ENCODE measurements around the gene SKOR2. TPM values are rescaled to one million over a fixed set of nuclear protein-coding genes. Genes with fewer than 3 reads are reported as not detected.

The SKOR2 gene
- total RNA-seq, 8 experiments from 2014 or later = 0.05 to 0.47 (median 0.12) TPM; not detected in 2

- in situ Hi-C loops (cut with MboI; ENCODE audit: low pct_unique_long_range_greater_than_20kb in 2 of 9, low sequenced_read_pairs in 9 of 9, unreplicated experiment in 9 of 9) = no loop called here
- Histone ChIP-seq H3K4me3 (no peak overlapping the region), H3K27ac (no peak overlapping the region), H3K4me1 (replicated peaks in 1 of 2) (peaks cover 0 to 4% of the 10 kb centered on the region in 2 donors)
- WGBS, 10 experiments = 0 to 29% (median 4%) methylated on average over 3 to 7 of the region's 7 CpGs
- no peak for ATAC-seq (replicated peaks in 6 of 8)
Observed at GRCh38 chr18:47249314-47249981, 2.0 kb downstream of the SKOR2 start.

DNA sequence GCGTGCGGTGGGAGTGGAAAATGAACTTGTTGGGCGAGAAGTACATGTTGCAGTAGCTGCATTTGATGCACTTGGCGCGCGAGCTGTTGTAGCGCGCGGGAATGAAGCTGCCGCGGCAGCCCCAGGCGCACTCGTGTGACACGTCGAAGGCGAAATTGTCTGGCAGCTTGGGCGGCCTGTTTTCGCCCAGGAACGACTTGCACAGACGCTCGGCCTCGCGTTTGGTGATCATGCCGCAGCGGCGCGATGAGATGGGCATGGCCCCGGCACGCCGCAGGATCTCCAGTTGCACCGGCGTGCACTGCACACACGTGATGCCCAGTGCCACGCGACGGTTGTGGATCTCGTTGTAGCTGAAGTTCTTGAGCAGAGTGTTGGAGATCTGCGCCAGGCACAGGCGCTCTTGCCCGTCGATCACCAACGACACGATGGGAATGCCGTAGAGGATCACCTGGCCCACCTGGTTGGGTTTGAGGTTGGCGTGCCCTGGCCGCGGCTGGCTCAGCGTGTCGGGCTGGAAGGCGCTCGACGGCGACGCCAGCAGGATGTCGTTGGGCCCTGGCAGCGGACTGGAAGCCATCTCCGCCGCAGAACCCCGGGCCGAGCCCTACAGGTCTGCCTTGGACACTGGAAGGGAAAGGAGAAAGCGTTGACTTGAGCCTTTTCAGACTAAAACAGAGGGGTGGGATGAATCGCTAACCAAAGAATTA is 2.7 kb downstream of the SKOR2 start:
- ATAC-seq (replicated peaks in 6 of 8) = no peak
- WGBS, 10 experiments = 3 to 17% (median 10%) methylated on average over 1 to 45 of the region's 62 CpGs; no CpG with 5 or more reads in 2 of the 10 experiments
- Histone ChIP-seq H3K4me1 (replicated peaks in 1 of 2) (peaks cover 0 to 4% of the 10 kb centered on the region in 2 donors), H3K4me3 (no peak overlapping the region), H3K27ac (no peak overlapping the region)
- in situ Hi-C loops (cut with MboI; ENCODE audit: low pct_unique_long_range_greater_than_20kb in 2 of 9, low sequenced_read_pairs in 9 of 9, unreplicated experiment in 9 of 9) = no loop called here

DNA sequence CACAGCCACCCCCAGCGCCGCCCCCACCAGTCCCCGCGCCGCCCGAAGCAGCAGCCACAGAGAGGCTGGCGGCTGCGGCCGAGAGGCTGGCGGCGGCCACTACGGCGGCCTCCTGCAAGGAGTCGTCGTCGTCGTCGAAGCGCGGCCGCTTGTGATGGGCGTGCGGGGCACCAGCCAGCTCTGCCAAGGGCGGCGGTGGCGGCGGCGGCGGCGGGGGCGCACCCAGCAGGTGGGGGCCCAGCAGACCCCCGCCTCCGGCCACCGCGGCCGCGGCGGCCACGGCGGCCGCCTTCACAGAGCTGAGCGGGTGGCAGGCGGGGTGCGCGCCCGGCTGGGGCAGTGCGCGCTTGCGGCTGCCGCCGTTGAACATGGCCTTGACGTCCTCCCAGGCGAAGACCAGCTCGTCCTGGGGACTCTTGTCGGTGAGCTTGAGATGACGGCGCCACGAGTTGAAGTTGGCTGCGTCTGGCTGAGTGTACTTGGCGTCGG is 3.3 kb downstream of the SKOR2 start:
- 0 to 7% (median 0%) methylated on average over 2 to 4 of the region's 61 CpGs; no CpG with 5 or more reads in 7 of the 10 experiments for WGBS, 10 experiments
- Histone ChIP-seq H3K4me3 (no peak overlapping the region), H3K4me1 (replicated peaks in 1 of 2) (peaks cover 0 to 4% of the 10 kb centered on the region in 2 donors), H3K27ac (no peak overlapping the region)
- no peak for ATAC-seq (replicated peaks in 6 of 8)
- in situ Hi-C loops (cut with MboI; ENCODE audit: low pct_unique_long_range_greater_than_20kb in 2 of 9, low sequenced_read_pairs in 9 of 9, unreplicated experiment in 9 of 9) = no loop called here

GRCh38 chr18:47247416-47248114 is 3.9 kb downstream of the SKOR2 start:
- 6% methylated on average over 7 of the region's 90 CpGs; no CpG with 5 or more reads in 9 of the 10 experiments for WGBS, 10 experiments
- H3K4me3 ChIP-seq = peak overlapping the region in 3 of 5 donors; percentile 10 to 16 (median 14)
- peaks cover 0 to 4% of the 10 kb centered on the region in 2 donors for H3K4me1 ChIP-seq (replicated peaks in 1 of 2)
- H3K27ac ChIP-seq = no peak overlapping the region
- ATAC-seq (replicated peaks in 6 of 8) = peak in 6 of 8 experiments; percentile 12 to 68 (median 60)
- in situ Hi-C loops (cut with MboI; ENCODE audit: low pct_unique_long_range_greater_than_20kb in 2 of 9, low sequenced_read_pairs in 9 of 9, unreplicated experiment in 9 of 9) = no loop called here

GRCh38 chr18:47247036-47247415 is 4.4 kb downstream of the SKOR2 start:
- ATAC-seq (replicated peaks in 6 of 8) = peak in 3 of 8 experiments; percentile 13 to 19 (median 14)
- 0% methylated on average over 1 of the region's 47 CpGs; no CpG with 5 or more reads in 9 of the 10 experiments for WGBS, 10 experiments
- in situ Hi-C loops (cut with MboI; ENCODE audit: low pct_unique_long_range_greater_than_20kb in 2 of 9, low sequenced_read_pairs in 9 of 9, unreplicated experiment in 9 of 9) = no loop called here
- H3K27ac ChIP-seq = no peak overlapping the region
- peak overlapping the region in 2 of 5 donors; percentile 10 to 16 for H3K4me3 ChIP-seq
- H3K4me1 ChIP-seq (replicated peaks in 1 of 2) = peaks cover 0 to 4% of the 10 kb centered on the region in 2 donors

GRCh38 chr18:47246027-47246971 is 5.2 kb downstream of the SKOR2 start:
- in situ Hi-C loops (cut with MboI; ENCODE audit: low pct_unique_long_range_greater_than_20kb in 2 of 9, low sequenced_read_pairs in 9 of 9, unreplicated experiment in 9 of 9) = no loop called here
- Histone ChIP-seq H3K4me3 (no peak overlapping the region), H3K27ac (no peak overlapping the region), H3K4me1 (replicated peaks in 1 of 2) (no peaks in the 10 kb centered on the region)
- peak in 1 of 8 experiments; percentile 47 for ATAC-seq (replicated peaks in 6 of 8)
- WGBS, 10 experiments = 0 to 20% (median 4%) methylated on average over 1 to 15 of the region's 47 CpGs

- ATAC-seq (replicated peaks in 6 of 8) = peak in 2 of 8 experiments; percentile 55 to 63
- no peak overlapping the region for H3K27ac ChIP-seq
- H3K4me3 ChIP-seq = no peak overlapping the region
- in situ Hi-C loops (cut with MboI; ENCODE audit: low pct_unique_long_range_greater_than_20kb in 2 of 9, low sequenced_read_pairs in 9 of 9, unreplicated experiment in 9 of 9) = no loop called here
- WGBS, 10 experiments = 0 to 42% (median 23%) methylated on average over 2 to 4 of the region's 4 CpGs
- no peaks in the 10 kb centered on the region for H3K4me1 ChIP-seq (replicated peaks in 1 of 2)
Observed at GRCh38 chr18:47244086-47244485, 7.4 kb downstream of the SKOR2 start.

- no peaks in the 10 kb centered on the region for H3K4me1 ChIP-seq (replicated peaks in 1 of 2)
- WGBS, 10 experiments = 58 to 96% (median 87%) methylated on average over 3 to 4 of the region's 4 CpGs; no CpG with 5 or more reads in 6 of the 10 experiments
- no peak overlapping the region for H3K4me3 ChIP-seq
- ATAC-seq (replicated peaks in 6 of 8) = no peak
- no peak overlapping the region for H3K27ac ChIP-seq
- in situ Hi-C loops (cut with MboI; ENCODE audit: low pct_unique_long_range_greater_than_20kb in 2 of 9, low sequenced_read_pairs in 9 of 9, unreplicated experiment in 9 of 9) = no loop called here
Observed at GRCh38 chr18:47235096-47235495, 16.4 kb downstream of the SKOR2 start.

GRCh38 chr18:47226660-47227059 is 24.8 kb downstream of the SKOR2 start:
- no peak for ATAC-seq (replicated peaks in 6 of 8)
- Histone ChIP-seq H3K27ac (no peak overlapping the region), H3K4me1 (replicated peaks in 1 of 2) (no peaks in the 10 kb centered on the region), H3K4me3 (no peak overlapping the region)
- in situ Hi-C loops (cut with MboI; ENCODE audit: low pct_unique_long_range_greater_than_20kb in 2 of 9, low sequenced_read_pairs in 9 of 9, unreplicated experiment in 9 of 9) = no loop called here

GRCh38 chr18:47215554-47216138 is 35.8 kb downstream of the SKOR2 start:
- peak; percentile 63 to 93 (median 78) for ATAC-seq (replicated peaks in 6 of 8)
- Histone ChIP-seq H3K27ac (no peak overlapping the region), H3K4me1 (replicated peaks in 1 of 2) (no peaks in the 10 kb centered on the region), H3K4me3 (no peak overlapping the region)
- in situ Hi-C loops (cut with MboI; ENCODE audit: low pct_unique_long_range_greater_than_20kb in 2 of 9, low sequenced_read_pairs in 9 of 9, unreplicated experiment in 9 of 9) = loop anchor here in 8 of 9 experiments (5.0 to 25.0 kb wide), 5 partner anchors 522 to 547 kb away; no protein-coding TSS in a partner anchor
- WGBS, 10 experiments = 0 to 6% (median 0%) methylated on average over 1 to 5 of the region's 5 CpGs; no CpG with 5 or more reads in 2 of the 10 experiments

- WGBS, 10 experiments = 17 to 100% (median 88%) methylated on average over 1 of the region's 1 CpG; no CpG with 5 or more reads in 6 of the 10 experiments
- H3K4me1 ChIP-seq (replicated peaks in 1 of 2) = no peaks in the 10 kb centered on the region
- ATAC-seq (replicated peaks in 6 of 8) = no peak
- in situ Hi-C loops (cut with MboI; ENCODE audit: low pct_unique_long_range_greater_than_20kb in 2 of 9, low sequenced_read_pairs in 9 of 9, unreplicated experiment in 9 of 9) = loop anchor here in 2 of 9 experiments (25.0 kb wide), 2 partner anchors 528 to 553 kb away; no protein-coding TSS in a partner anchor
- no peak overlapping the region for H3K4me3 ChIP-seq
- no peak overlapping the region for H3K27ac ChIP-seq
Observed at GRCh38 chr18:47209171-47209570, 42.3 kb downstream of the SKOR2 start.
